Measurements from ENCODE around the gene HJV.

Gene HJV

DNA sequence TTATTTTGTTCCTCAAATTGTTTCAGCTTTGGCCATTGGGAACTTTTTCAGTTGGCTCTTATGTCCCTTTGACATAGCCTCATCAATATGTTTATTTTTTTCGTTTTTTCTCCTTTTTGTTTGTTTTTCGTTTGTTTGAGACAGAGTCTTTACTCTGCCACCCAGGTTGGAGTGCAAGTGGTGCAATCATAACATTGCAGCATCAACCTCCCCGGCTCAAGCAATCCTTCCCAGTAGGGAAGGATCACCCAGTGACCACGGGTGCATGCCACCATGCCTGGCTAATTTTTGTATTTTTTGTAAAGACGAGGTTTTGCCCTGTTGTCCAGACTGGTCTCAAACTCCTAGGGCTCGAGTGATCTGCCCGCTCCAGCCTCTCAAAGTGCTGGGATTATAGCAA, 49.0 kb downstream of the HJV start:
- no peak for DNase-seq

Measured in activated CD4-positive, alpha-beta T cell treated with anti-CD3 and anti-CD28 coated beads, Interleukin-10, Interleukin-2, amounts not matched to agents 100 ng/mL and 50 ng/mL, durations not matched to agents 16 hours and 8 hours (primary cell).